HCT116 (cell line): ENCODE data around the gene CLEC16A. TPM values are rescaled to one million over a fixed set of nuclear protein-coding genes. Genes with fewer than 3 reads are reported as not detected.

ENCODE experiments used
- ATAC-seq: fragments of 200-7000 bp; cut with Tn5 transposase; 2 replicates; pipeline ENCODE4 v1.9.1; 2020; ENCODE audit warnings: mild to moderate bottlenecking, moderate library complexity
- BruUV-seq: library from RNA; stranded (reverse); fragments of 400-500 nt; replicated peaks from 2 replicates; lab custom pipeline; 2021; lab: Mats Ljungman, UMichigan
- CTCF ChIA-PET: fragments of 300-600 bp; sonication (Branson Sonifier 250); formaldehyde crosslinking; loops from one replicate; lab custom pipeline; 2021; ENCODE audit warnings: antibody characterized with exemption; lab: Charles Lee
- POLR2A ChIA-PET: fragments of 300-600, 350-600 bp; sonication (Branson Sonifier 250); formaldehyde crosslinking; loops from one replicate; lab custom pipeline; 2021; ENCODE audit warnings: antibody characterized with exemption; lab: Charles Lee
- RAD21 ChIA-PET, 2 experiments: fragments of 300-600 bp; sonication (Branson Sonifier 250); formaldehyde crosslinking; loops; one replicate each; lab custom pipeline; 2023; ENCODE audit warnings: low total read pairs in 2 of 2; ENCODE audit not compliant: uncharacterized antibody in 2 of 2, unreplicated experiment in 2 of 2, low non-redundant PET in 1 of 2; lab: Charles Lee
- DNase-seq: peaks from one replicate; pipeline ENCODE4 v3.0.0-alpha.2; 2010; ENCODE audit warnings: low read depth, low spot score
- H2AFZ ChIP-seq: fragments of 200-600 bp; shearing (Covaris generic), sonication (generic); 2 replicates; pipeline ENCODE4 v1.6.1; 2017; ENCODE audit warnings: low read depth, mixed run types, mixed read lengths, antibody characterized with exemption, low read length; ENCODE audit not compliant: poor library complexity, severe bottlenecking
- H3K27ac ChIP-seq: 2 replicates; pipeline ENCODE4 v1.5.1; 2012; ENCODE audit warnings: low read depth, low read length
- H3K27me3 ChIP-seq: fragments of 200-600 bp; sonication (generic); 2 replicates; pipeline ENCODE4 v1.6.1; 2016; ENCODE audit warnings: mixed run types, low read length, mixed read lengths; ENCODE audit not compliant: insufficient read depth
- H3K36me3 ChIP-seq, 2 experiments: fragments of 200-500 bp in 1 of 2; fragments of 200-600 bp in 1 of 2; sonication (Bioruptor generic) in 1 of 2; sonication (generic) in 1 of 2; 2 replicates each; pipeline versions ENCODE4 v1.5.1 to v1.6.1; 2014 to 2016; ENCODE audit warnings: low read length in 2 of 2, inconsistent platforms in 1 of 2, mixed read lengths in 1 of 2, mixed run types in 1 of 2; ENCODE audit not compliant: insufficient read depth in 2 of 2, control insufficient read depth in 1 of 2
- H3K4me1 ChIP-seq, 2 experiments: fragments of 200-600 bp in 1 of 2; sonication (generic) in 1 of 2; 2 replicates each; pipeline versions ENCODE4 v1.5.1 to v1.6.1; 2012 to 2017; ENCODE audit warnings: low read length in 2 of 2, inconsistent platforms in 1 of 2, mild to moderate bottlenecking in 1 of 2, mixed read lengths in 1 of 2, mixed run types in 1 of 2, moderate library complexity in 1 of 2; ENCODE audit not compliant: insufficient read depth in 2 of 2, control insufficient read depth in 1 of 2
- H3K4me2 ChIP-seq: fragments of 200-600 bp; sonication (generic); 2 replicates; pipeline ENCODE4 v1.6.1; 2017; ENCODE audit warnings: mixed run types, low read length, mixed read lengths
- H3K4me3 ChIP-seq, 2 experiments: fragments of 200-600 bp in 1 of 2; sonication (generic) in 1 of 2; replicated peaks in 1 of 2; 2 replicates each; pipeline ENCODE4 v1.5.1; 2011 to 2016; ENCODE audit warnings: low read length in 2 of 2, control low read depth in 1 of 2, low read depth in 1 of 2, mild to moderate bottlenecking in 1 of 2, mixed read lengths in 1 of 2, mixed run types in 1 of 2
- H3K79me2 ChIP-seq: fragments of 200-600 bp; sonication (generic); 2 replicates; pipeline ENCODE4 v1.6.1; 2017; ENCODE audit warnings: mild to moderate bottlenecking, mixed run types, low read length, moderate library complexity, mixed read lengths; ENCODE audit not compliant: insufficient read depth
- H3K9ac ChIP-seq: fragments of 200-600 bp; sonication (generic); 2 replicates; pipeline ENCODE4 v1.6.1; 2016; ENCODE audit warnings: low read length, mixed read lengths
- H3K9me2 ChIP-seq: fragments of 200-600 bp; sonication (generic), shearing (Covaris generic); 2 replicates; pipeline ENCODE4 v1.6.1; 2017; ENCODE audit warnings: mixed run types, mild to moderate bottlenecking, moderate library complexity; ENCODE audit not compliant: insufficient read depth
- H3K9me3 ChIP-seq, 2 experiments: fragments of 200-500 bp in 1 of 2; fragments of 200-600 bp in 1 of 2; sonication (Bioruptor generic) in 1 of 2; sonication (generic) in 1 of 2; 2 replicates each; pipeline ENCODE4 v1.6.1; 2014 to 2017; ENCODE audit warnings: low read length in 2 of 2, mixed read lengths in 2 of 2, inconsistent platforms in 1 of 2, low read depth in 1 of 2, mild to moderate bottlenecking in 1 of 2, mixed run types in 1 of 2, moderate library complexity in 1 of 2; ENCODE audit not compliant: control insufficient read depth in 1 of 2, insufficient read depth in 1 of 2
- H4K20me1 ChIP-seq: fragments of 200-600 bp; sonication (generic), shearing (Covaris generic); 2 replicates; pipeline ENCODE4 v1.6.1; 2017; ENCODE audit warnings: mixed run types, mild to moderate bottlenecking, moderate library complexity; ENCODE audit not compliant: insufficient read depth
- ATF3 ChIP-seq: IDR thresholded peaks from 2 replicates; pipeline ENCODE4 v1.6.1; 2012
- CBX3 ChIP-seq: IDR thresholded peaks from 2 replicates; pipeline ENCODE4 v1.6.1; 2012; ENCODE audit warnings: low read depth
- CEBPB ChIP-seq: IDR thresholded peaks from 2 replicates; pipeline ENCODE4 v1.6.1; 2012; ENCODE audit warnings: low read depth
- CTCF ChIP-seq, 3 experiments: fragments of 200-600 bp in 1 of 3; sonication (generic) in 1 of 3; IDR thresholded peaks in 2 of 3; conservative IDR thresholded peaks in 1 of 3; 2 replicates each; pipeline ENCODE4 v1.5.1; 2012 to 2017; ENCODE audit warnings: low read depth in 2 of 3, low read length in 2 of 3, antibody characterized with exemption in 1 of 3, borderline replicate concordance in 1 of 3, control low read depth in 1 of 3, mild to moderate bottlenecking in 1 of 3, mixed read lengths in 1 of 3, mixed run types in 1 of 3, moderate library complexity in 1 of 3; ENCODE audit not compliant: insufficient read depth in 1 of 3
- EZH2 ChIP-seq: fragments of 200-600 bp; sonication (generic); IDR thresholded peaks from 2 replicates; pipeline ENCODE4 v1.6.1; 2017; ENCODE audit warnings: antibody characterized with exemption, mixed run types
- EZH2phosphoT487 ChIP-seq: fragments of 200-600 bp; IDR thresholded peaks from 2 replicates; pipeline ENCODE4 v1.6.1; 2018; ENCODE audit warnings: antibody characterized with exemption, borderline replicate concordance
- JUND ChIP-seq: IDR thresholded peaks from 2 replicates; pipeline ENCODE4 v1.6.1; 2012
- MAX ChIP-seq: IDR thresholded peaks from 2 replicates; pipeline ENCODE4 v1.6.1; 2012
- POLR2A ChIP-seq: IDR thresholded peaks from 2 replicates; pipeline ENCODE4 v1.7.0; 2011; ENCODE audit warnings: borderline replicate concordance; ENCODE audit not compliant: insufficient read depth, insufficient read length; ENCODE audit errors: extremely low read depth
- REST ChIP-seq: IDR thresholded peaks from 2 replicates; pipeline ENCODE4 v1.6.1; 2012; ENCODE audit warnings: low read depth
- SIN3A ChIP-seq: IDR thresholded peaks from 2 replicates; pipeline ENCODE4 v1.6.1; 2012; ENCODE audit warnings: low read depth
- SP1 ChIP-seq: IDR thresholded peaks from 2 replicates; pipeline ENCODE4 v1.6.1; 2012; ENCODE audit warnings: low read depth
- SRF ChIP-seq: IDR thresholded peaks from 2 replicates; pipeline ENCODE4 v1.6.1; 2012; ENCODE audit warnings: low read depth
- TCF7L2 ChIP-seq: IDR thresholded peaks from 2 replicates; pipeline ENCODE4 v1.7.0; 2011; ENCODE audit warnings: borderline replicate concordance, inconsistent platforms; ENCODE audit not compliant: insufficient read depth, insufficient read length; ENCODE audit errors: extremely low read depth
- YY1 ChIP-seq: IDR thresholded peaks from 2 replicates; pipeline ENCODE4 v1.6.1; 2011; ENCODE audit warnings: low read length, low read depth, moderate library complexity, mild to moderate bottlenecking; ENCODE audit not compliant: insufficient replicate concordance; ENCODE audit errors: extremely low read depth
- ZBTB33 ChIP-seq: IDR thresholded peaks from 2 replicates; pipeline ENCODE4 v1.6.1; 2011; ENCODE audit warnings: mild to moderate bottlenecking, low read length, moderate library complexity; ENCODE audit not compliant: insufficient replicate concordance; ENCODE audit errors: extremely low read depth
- ZFX ChIP-seq: fragments of 450-650 bp; IDR thresholded peaks from 2 replicates; pipeline ENCODE4 v1.6.1; 2017
- ZNF274 ChIP-seq: fragments of 200-500 bp; sonication (Bioruptor generic); IDR thresholded peaks from 2 replicates; pipeline ENCODE4 v1.6.1; 2014; ENCODE audit warnings: mild to moderate bottlenecking, low read depth, low read length, inconsistent platforms
- intact Hi-C: fragments of 100-400 bp; cut with micrococcal nuclease; formaldehyde crosslinking; loops from 2 replicates; pipeline ENCODE4 v1.10.0; 2022
- total RNA-seq: library from RNA; stranded (reverse); gene quantifications from one replicate; pipeline ENCODE4 v1.2.1, GENCODE V29; 2021; ENCODE audit not compliant: unreplicated experiment

Gene CLEC16A
- total RNA-seq, 1 experiment from 2014 or later: 18.0 TPM

- TF ChIP-seq CTCF (IDR thresholded peaks at IDR 0.05 in 2 of 3, conservative IDR thresholded peaks at IDR 0.05 in 1 of 3; ENCODE audit: borderline replicate concordance in 1 of 3, insufficient read depth in 1 of 3, low read depth in 2 of 3, low read length in 2 of 3): no peak
- TF ChIP-seq SP1: peak; percentile 53; the same call in 1 of the 2 replicates
Measured at GRCh38 chr16:10992797-10993196, 48.4 kb downstream of the CLEC16A start (continued).

- ChIA-PET RAD21 (no interaction called here), POLR2A (interaction anchor here (4.9 kb wide), 1 partner anchor 262 kb away, joined by 19 read pairs; the partner anchor contains the start of gene SOCS1), CTCF (no interaction called here)
- no peaks in the 10 kb centered on the region for H3K9me2 ChIP-seq
- no TSS peak for BruUV-seq
- no peaks in the 10 kb centered on the region for H3K27me3 ChIP-seq
- intact Hi-C loops: loop anchor here (5.0 kb wide), 1 partner anchor 99 kb away; no protein-coding TSS in a partner anchor
- peak overlapping the region; percentile 84 for H3K4me2 ChIP-seq
- H3K9ac ChIP-seq: no peak overlapping the region
- DNase-seq (no peak), ATAC-seq (no peak)
- H2AFZ ChIP-seq: no peak overlapping the region
- H3K79me2 ChIP-seq: no peaks in the 10 kb centered on the region
- H3K9me3 ChIP-seq: no peaks in the 10 kb centered on the region
- H3K36me3 ChIP-seq: 0 out of 4 replicates have a peak, but pooled peaks cover 0 to 3% of the 10 kb centered on the region in 2 experiments
- H4K20me1 ChIP-seq: no peaks in the 10 kb centered on the region
- peak overlapping the region; percentile 94; the same call in 1 of the 2 replicates for H3K27ac ChIP-seq
- H3K4me1 ChIP-seq: peaks cover 48 to 52% of the 10 kb centered on the region in 2 experiments
- H3K4me3 ChIP-seq: no peak overlapping the region
- TF ChIP-seq MAX (no peak), TCF7L2 (no peak), JUND (no peak), POLR2A (no peak), YY1 (no peak), ZBTB33 (no peak), SRF (no peak), ATF3 (no peak), CBX3 (no peak), SIN3A (no peak), CEBPB (no peak), SP1 (no peak), EZH2 (no peak), ZFX (no peak), REST (no peak), EZH2phosphoT487 (no peak), ZNF274 (no peak)
Measured at GRCh38 chr16:10993649-10994048, 49.3 kb downstream of the CLEC16A start.
